Measurements from ENCODE around the gene MRPL17.

DNA sequence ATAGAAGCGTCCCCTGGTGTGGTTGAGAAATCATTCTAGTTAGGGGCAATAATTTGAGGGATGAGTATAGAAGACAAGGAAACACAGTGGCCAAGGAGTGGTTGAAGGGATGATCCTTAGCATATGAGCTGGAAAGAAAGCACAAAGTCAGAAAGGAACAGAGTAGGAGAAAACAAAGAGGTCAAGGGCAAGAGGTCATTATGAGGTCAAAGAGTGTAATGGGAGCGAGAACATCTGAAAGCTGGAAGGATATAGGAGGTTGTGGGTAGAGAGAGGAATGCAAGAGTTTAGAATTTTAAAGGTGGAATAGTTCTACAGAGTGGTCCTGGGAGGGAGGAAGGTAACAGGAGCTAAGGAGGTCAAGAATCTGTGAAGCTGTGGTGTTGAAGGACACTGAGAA is 29.5 kb downstream of the MRPL17 start:
- TF ChIP-seq, protein P1, sequence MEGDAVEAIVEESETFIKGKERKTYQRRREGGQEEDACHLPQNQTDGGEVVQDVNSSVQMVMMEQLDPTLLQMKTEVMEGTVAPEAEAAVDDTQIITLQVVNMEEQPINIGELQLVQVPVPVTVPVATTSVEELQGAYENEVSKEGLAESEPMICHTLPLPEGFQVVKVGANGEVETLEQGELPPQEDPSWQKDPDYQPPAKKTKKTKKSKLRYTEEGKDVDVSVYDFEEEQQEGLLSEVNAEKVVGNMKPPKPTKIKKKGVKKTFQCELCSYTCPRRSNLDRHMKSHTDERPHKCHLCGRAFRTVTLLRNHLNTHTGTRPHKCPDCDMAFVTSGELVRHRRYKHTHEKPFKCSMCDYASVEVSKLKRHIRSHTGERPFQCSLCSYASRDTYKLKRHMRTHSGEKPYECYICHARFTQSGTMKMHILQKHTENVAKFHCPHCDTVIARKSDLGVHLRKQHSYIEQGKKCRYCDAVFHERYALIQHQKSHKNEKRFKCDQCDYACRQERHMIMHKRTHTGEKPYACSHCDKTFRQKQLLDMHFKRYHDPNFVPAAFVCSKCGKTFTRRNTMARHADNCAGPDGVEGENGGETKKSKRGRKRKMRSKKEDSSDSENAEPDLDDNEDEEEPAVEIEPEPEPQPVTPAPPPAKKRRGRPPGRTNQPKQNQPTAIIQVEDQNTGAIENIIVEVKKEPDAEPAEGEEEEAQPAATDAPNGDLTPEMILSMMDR (IDR thresholded peaks at IDR 0.05): no peak
- TF ChIP-seq POLR2A (IDR thresholded peaks at IDR 0.05): no peak
